ENCODE results near the gene PEX11A. TPM values are rescaled to one million over a fixed set of nuclear protein-coding genes. Genes with fewer than 3 reads are reported as not detected.

PEX11A gene
- total and polyA plus RNA-seq, 2 of the 8 experiments (the other 6 are each of a cell fraction or from before 2014, with no cell fraction given) = 2.9 to 3.0 TPM

GRCh38 chr15:89648106-89649012 is 42.2 kb downstream of the PEX11A start (continued):
- TF ChIP-seq PHF8 (conservative IDR thresholded peaks at IDR 0.05; ENCODE audit: low read depth, low read length) = no peak
- peak; percentile 28; the same call in 1 of the 2 replicates for TF ChIP-seq E2F6 (IDR thresholded peaks at IDR 0.05)
